Stimulated activated CD8-positive, alpha-beta memory T cell treated with anti-CD3 and anti-CD28 coated beads, Interleukin-15, amount 100 ng/mL, for 4 hours (primary cell): ENCODE measurements around the gene NTM.

Experiments
- DNase-seq, 2 donors: peaks; one replicate each; pipeline ENCODE4 v3.0.0-alpha.2; 2020; ENCODE audit warnings: low read depth in 2 of 2

Gene NTM

GRCh38 chr11:131499199-131499598 is 128.8 kb downstream of the NTM start:
- no peak for DNase-seq

- DNase-seq: no peak
Observed at GRCh38 chr11:131503017-131503416, 132.6 kb downstream of the NTM start.

GRCh38 chr11:131504199-131504949 is 134.0 kb downstream of the NTM start:
- no peak for DNase-seq

- no peak for DNase-seq
Observed at GRCh38 chr11:131506348-131506747, 135.9 kb downstream of the NTM start.

GRCh38 chr11:131510662-131511061 is 140.2 kb downstream of the NTM start:
- DNase-seq: no peak

DNA sequence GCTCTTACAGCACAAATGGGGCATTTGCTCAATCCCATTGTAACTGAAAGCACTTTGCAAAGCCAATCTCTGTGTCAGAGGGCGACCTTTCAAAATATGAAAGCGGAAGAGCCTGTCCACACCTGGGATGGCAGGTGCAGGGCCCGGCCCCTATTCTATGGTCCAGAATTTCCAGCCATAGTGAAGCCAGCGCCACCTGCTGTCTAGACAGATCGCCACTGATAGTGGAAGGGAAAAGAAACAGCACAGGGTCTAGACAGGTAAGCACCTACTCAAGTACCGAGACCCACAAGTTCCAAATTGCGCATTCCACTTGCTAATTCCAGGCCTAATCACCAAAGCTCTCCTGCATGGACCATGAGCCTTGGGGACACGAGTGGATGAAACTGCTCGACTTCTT is 141.4 kb downstream of the NTM start:
- DNase-seq: no peak

GRCh38 chr11:131512228-131512627 is 141.8 kb downstream of the NTM start:
- no peak for DNase-seq

- DNase-seq: no peak
Observed at GRCh38 chr11:131514062-131514461, 143.6 kb downstream of the NTM start.

- DNase-seq: no peak
Observed at GRCh38 chr11:131518305-131518838, 148.0 kb downstream of the NTM start.

GRCh38 chr11:131522851-131523250 is 152.4 kb downstream of the NTM start:
- DNase-seq: no peak

DNA sequence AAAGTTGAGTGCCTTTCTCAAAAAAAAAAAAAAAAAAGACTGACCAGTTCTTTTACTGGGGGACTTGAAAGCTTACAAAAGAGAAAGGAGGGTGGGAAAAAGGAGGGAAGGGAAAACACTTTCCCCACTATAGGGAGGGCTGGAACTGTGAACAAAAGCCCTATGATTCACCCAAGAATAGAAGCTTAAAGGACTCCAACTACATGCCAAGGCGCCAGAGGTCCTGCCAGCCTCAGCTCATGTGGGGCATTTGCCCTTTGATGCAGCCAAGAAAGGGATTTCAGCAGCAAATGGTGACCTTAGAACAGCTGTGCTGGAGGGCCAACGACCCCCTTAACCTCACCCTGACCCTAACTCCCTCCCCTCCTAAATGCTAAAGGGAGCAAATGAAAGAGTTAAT is 160.0 kb downstream of the NTM start:
- no peak for DNase-seq

DNA sequence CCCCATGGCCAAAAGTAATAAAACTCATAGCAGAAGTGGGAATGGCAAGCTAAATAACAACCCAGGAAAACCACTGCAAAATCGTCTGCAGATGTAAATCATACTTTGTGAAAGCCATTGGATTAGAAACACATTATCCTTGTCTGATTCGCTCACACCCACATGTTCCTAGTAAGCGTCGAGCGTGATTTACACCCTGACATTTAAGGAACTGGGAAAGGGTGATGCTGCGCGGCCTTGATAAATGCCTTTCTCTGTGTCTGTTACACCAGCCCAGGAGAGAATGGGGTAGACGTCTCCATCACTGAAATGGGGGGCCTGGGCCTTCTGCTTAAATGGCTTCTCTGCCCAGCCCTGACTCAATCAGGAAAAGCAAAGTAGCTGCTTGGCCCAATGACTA is 162.7 kb downstream of the NTM start:
- no peak for DNase-seq

DNA sequence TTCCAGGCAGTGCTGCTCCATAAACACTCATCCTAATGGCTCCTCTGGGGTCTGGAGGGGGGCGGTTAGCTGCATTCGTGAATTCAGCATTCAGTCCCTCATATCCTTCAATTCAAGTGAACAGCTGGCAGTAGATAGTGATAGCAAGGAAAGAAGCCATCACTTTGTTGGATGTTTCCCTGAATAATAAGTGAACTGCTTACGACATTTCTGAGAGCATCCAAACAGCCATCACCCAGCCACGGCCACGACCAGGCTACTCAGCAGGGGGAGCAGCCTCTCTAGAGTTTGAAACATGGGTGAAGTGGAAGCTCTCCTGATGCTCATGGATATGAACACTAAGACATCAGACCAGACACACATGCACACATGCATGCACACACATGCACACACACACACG is 163.6 kb downstream of the NTM start:
- DNase-seq: no peak

DNA sequence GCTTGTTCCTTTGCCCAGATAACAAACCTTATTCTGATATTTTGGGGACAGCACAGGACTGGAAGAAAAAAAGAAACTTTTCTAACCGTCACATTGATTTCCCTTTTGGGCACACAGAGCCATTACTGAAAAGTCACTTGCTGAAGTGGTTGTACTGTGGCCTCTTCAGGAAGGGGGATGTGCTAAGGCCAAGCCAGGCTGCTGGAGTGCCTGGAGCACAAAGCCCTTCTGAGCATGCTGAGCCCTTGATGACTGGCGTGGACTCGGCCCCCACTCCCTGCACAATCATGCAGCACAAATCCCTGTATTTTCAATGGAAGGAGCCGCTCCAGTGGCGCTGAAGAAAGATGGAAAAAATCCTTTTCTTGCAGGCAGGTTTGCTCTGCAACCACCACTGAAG is 164.2 kb downstream of the NTM start:
- DNase-seq: no peak

- no peak for DNase-seq
Observed at GRCh38 chr11:131536159-131536558, 165.7 kb downstream of the NTM start.

GRCh38 chr11:131537196-131537595 is 166.8 kb downstream of the NTM start:
- DNase-seq: no peak

GRCh38 chr11:131537748-131538147 is 167.3 kb downstream of the NTM start:
- no peak for DNase-seq

GRCh38 chr11:131538322-131538721 is 167.9 kb downstream of the NTM start:
- DNase-seq: no peak

DNA sequence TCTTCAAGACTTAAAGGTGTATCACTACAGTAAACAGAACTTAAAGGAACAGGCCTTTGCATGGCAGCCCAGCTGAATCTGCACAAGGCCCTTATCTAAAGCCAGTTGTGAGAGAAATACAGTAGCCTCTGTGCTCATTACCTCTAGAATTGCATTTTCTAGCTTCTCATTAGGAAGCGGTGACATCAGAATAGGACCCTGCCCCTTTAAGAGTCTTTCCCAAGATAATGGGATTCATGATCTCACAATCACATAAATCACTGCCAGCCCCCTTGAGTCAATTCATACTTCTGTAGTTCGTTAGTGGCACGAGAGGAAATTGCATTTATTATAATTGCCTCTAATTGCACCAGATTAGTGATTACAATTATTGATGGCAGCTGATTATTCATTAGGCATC is 170.3 kb downstream of the NTM start:
- no peak for DNase-seq

- no peak for DNase-seq
Observed at GRCh38 chr11:131543389-131544025, 173.1 kb downstream of the NTM start.

DNA sequence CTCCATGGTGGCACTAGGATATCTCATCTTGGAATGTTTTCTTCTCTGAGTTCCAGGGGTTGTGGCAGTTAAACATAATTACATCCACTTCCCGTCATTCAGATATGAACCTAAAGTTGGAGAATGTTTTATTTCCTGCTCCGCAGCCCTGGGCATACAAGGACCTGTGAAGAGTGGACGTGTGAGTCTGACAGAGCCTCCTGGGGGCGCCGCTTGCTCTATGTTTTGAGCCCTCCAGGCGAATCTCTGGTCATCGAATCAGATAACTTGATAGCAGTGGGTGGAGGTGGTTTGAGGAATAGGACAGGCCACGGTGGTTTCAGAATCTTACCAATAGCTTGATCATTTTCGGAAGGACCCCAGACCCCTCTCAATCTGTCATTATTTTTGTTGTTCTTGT is 174.2 kb downstream of the NTM start:
- no peak for DNase-seq

- no peak for DNase-seq
Observed at GRCh38 chr11:131546218-131546895, 175.9 kb downstream of the NTM start.

- no peak for DNase-seq
Observed at GRCh38 chr11:131549099-131549498, 178.7 kb downstream of the NTM start.
